Measurements from ENCODE around the gene PLEKHJ1.

Gene PLEKHJ1

DNA sequence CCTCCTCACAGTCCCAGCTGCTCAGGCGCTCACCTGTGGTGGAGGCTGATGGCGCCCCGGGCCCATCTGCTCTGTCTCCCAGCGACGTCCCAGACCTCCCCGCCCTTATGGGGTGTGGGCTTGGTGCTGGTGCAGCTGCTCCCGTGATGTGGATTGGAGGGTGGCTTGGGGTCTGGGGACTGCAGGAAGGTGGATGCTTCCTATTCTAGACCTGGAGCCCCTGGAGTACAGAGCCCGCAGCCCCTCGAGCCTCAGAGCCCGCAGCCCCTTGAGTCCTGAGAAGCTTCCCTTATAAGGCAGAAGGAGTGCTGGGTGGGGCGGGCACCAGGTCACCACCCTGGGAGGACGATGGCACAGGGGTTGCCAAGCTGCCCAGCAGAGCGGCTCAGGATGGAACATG is 40.8 kb downstream of the PLEKHJ1 start:
- no peak for DNase-seq

DNA sequence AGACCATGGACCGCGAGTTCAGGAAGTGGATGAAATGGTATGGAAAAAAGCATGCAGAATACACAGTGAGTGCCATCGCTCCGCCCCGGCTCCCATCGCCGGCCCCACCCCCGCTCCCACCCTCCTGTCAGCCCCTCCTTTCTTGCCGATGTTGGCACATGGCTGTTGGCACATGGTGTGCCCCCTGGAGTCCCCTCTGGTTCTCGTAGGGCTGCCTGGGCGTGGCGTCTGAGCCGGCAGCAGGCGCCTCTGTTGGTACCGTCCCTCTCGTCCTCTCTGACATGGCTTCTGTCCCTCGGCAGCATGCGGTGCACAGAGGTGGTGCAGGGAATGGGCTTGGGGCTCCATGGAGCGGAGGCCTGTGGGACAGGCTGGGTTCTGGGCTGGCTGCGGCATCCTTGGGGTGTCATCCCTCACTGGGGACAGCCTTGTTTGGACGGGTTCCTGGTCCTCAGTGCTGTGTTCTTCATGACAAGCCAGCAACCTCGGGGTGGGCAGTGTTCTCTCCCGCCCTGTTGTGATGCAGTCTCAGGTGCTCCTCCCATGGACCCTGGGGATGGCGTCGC is 41.5 kb downstream of the PLEKHJ1 start:
- DNase-seq, result no peak

- no peak for DNase-seq
These were observed 42.3 kb downstream of the PLEKHJ1 start for GRCh38 chr19:2193807-2194206.

DNA sequence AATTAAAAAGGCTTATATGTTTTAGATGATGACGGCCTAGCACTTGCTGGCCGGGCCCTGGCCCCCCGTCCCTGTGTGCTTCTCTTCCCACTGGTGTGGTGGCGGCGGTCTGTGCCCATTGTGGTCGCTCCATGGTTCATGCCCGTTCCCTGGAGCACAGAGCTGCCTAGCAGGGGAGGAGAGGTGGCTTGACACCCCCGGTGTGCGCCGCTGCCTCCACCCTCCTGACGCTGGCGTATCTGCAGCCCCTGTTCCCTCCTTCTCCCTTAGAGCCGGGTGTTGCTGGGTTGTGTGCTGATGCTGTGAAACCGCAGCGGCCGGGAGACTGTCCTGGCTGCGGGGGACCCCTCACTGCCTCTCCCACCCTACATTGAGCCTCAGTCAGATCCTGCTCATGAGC is 43.3 kb downstream of the PLEKHJ1 start:
- no peak for DNase-seq

DNA sequence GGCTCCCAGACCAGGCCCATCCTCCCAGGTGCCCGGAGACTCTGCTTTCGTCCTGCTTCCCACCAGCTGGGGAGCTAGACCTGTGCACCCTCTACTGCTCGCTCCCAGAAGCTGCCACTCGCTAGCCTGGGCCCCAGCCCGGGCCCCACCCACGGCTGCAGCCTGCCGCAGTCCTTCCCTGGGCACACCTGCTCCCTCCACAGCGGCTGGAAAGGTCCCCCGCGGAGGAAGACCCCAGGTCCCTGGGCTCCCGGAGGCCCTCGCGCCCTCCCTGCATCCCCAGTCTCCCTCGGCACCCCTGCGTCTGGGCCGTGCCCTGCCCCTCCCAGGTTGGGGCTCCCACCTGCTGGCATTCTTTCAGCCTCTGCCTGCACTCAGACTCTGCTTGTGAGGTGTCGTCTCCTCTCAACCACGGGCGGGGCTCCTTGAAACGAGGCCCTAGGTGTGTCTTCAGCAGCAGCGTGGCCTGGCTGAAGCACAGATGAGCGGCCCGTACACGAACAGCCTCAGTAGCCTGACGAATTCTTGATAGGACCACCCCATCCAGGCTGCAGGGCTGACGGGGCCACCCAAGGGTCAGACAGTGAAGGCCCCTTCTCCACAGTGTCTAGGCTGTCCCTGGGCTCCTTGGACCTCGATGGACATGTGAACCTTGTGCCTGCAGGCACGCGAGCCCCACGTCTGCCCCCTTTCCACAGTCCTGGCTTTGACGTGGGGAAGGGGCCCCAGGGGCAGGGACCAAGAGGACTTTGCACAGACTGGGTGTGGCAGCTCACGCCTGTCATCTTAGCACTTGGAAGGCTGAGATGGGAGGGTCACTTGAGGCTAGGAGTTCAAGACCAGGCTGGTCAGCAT is 44.4 kb downstream of the PLEKHJ1 start:
- DNase-seq, result no peak

GRCh38 chr19:2190848-2191455 is 45.2 kb downstream of the PLEKHJ1 start:
- no peak for DNase-seq

DNA sequence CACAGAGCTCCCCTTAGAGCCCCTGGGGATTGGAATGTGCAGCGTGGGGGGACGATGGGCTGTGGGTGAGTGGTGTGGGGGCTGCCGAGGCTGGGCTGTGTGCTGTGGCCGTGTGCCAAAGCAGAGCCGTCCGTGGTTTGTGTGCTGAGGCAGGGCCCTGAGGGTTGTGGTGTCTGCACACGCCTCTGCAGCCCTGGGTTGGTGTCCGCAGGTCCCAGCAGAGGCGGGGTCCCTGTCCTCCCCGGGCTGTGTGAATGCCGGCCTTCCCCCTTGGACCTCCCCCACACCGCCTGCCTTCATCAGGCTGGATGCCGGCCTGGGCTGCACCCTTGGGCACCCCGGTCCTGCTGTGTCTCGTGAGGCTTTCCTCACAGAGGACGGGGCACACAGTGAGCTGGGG is 46.2 kb downstream of the PLEKHJ1 start:
- DNase-seq, result no peak

GRCh38 chr19:2188708-2189385 is 47.3 kb downstream of the PLEKHJ1 start:
- no peak for DNase-seq

DNA sequence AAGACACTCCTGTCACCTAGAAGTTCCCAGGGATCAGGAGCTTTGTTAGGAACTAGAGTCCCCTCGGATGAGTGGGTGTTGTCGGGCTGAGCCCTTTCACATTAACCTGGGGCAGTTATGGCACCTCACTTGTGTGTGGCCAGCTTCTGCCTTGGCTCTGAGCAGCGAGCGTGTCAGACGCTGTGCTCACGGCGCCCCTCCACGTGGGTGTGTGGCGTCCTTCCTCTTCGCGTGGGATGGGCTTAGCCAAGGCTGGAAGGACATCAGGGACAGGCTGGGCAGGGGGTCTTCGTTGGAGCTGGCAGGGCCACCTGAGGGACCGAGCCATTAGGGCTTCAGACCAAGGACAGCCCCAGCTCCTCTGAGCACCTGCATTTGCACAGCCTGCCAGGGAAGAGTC is 49.0 kb downstream of the PLEKHJ1 start:
- DNase-seq, result no peak

GRCh38 chr19:2186071-2186846 is 49.9 kb downstream of the PLEKHJ1 start:
- DNase-seq, result no peak

GRCh38 chr19:2185734-2186070 is 50.4 kb downstream of the PLEKHJ1 start:
- DNase-seq, result no peak

GRCh38 chr19:2184422-2184975 is 51.6 kb downstream of the PLEKHJ1 start:
- DNase-seq, result no peak

Data from activated T-cell treated with anti-CD3 and anti-CD28 coated beads for 4 hours (primary cell).